ENCODE data around the gene PIGH.
"Not testable (repeated sequence)": the region's sequence is repeated elsewhere in the genome, so short reads cannot be mapped to it uniquely, and the experiment has no call there.

The PIGH gene

DNA sequence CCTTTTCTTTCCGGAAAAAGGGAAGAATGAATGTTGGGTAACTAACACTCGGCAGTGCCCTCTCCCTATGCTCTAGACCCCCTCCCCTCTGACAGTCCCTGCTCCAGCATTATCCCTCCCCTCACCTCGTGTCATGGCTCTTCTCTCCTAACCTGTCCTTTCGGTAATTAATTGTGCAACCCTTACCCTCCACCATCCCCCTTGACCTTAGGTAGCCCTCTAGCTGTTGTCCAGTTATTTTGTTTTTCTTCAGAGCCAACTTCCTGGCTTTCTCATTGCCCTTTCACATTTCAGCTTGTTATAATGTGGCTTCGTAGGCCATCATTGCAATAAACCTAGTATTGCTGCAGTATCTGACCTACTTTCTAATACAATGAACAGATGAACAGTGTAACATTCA is 30.9 kb upstream of the PIGH start:
- Mint-ChIP-seq H3K9me3 (no peaks in the 10 kb centered on the region), H3K27me3 (ENCODE audit: low read depth) (no peaks in the 10 kb centered on the region), H3K27ac (no peak overlapping the region), H3K4me3 (no peak overlapping the region), H3K4me1 (no peaks in the 10 kb centered on the region), H3K36me3 (ENCODE audit: low read depth) (no peaks in the 10 kb centered on the region)
- no peak for TF ChIP-seq CTCF (IDR thresholded peaks at IDR 0.05; ENCODE audit: unreplicated experiment in 3 of 3)

DNA sequence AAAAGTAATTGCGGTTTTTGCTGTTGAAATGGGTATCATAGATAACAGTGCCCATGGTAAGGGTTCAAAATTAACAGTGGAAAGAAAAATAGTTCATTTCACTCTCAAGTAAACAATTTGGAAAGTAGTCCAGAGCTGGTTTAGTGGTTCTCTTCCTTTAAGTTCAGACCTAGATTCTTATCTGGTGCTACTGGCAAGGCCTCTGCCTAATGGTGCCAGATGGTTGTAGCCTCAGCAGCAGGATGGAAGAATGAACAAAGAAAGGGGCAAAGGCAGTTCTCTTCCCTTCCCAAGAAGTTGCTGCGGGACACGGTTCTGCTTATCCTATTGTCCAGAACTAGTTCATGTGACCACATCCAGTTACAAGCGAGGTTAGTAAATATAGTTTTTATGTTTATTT is 30.1 kb upstream of the PIGH start:
- Mint-ChIP-seq H3K4me3 (no peak overlapping the region), H3K27me3 (ENCODE audit: low read depth) (no peaks in the 10 kb centered on the region), H3K4me1 (no peaks in the 10 kb centered on the region), H3K27ac (no peak overlapping the region), H3K9me3 (no peaks in the 10 kb centered on the region), H3K36me3 (ENCODE audit: low read depth) (no peaks in the 10 kb centered on the region)
- no peak for TF ChIP-seq CTCF (IDR thresholded peaks at IDR 0.05; ENCODE audit: unreplicated experiment in 3 of 3)

GRCh38 chr14:67627519-67627918 is 27.5 kb upstream of the PIGH start:
- Mint-ChIP-seq H3K36me3 (ENCODE audit: low read depth) (peaks cover 6% of the 10 kb centered on the region), H3K27me3 (ENCODE audit: low read depth) (no peaks in the 10 kb centered on the region), H3K4me1 (peaks cover 8% of the 10 kb centered on the region), H3K27ac (no peak overlapping the region), H3K9me3 (no peaks in the 10 kb centered on the region), H3K4me3 (no peak overlapping the region)
- no peak for TF ChIP-seq CTCF (IDR thresholded peaks at IDR 0.05; ENCODE audit: unreplicated experiment in 3 of 3)

GRCh38 chr14:67626131-67626530 is 26.1 kb upstream of the PIGH start:
- not testable (repeated sequence) for H3K27ac Mint-ChIP-seq; H3K27me3 Mint-ChIP-seq (ENCODE audit: low read depth); H3K4me3 Mint-ChIP-seq; H3K36me3 Mint-ChIP-seq (ENCODE audit: low read depth); H3K9me3 Mint-ChIP-seq
- peaks cover 11% of the 10 kb centered on the region for H3K4me1 Mint-ChIP-seq

GRCh38 chr14:67623114-67623513 is 23.0 kb upstream of the PIGH start:
- Mint-ChIP-seq H3K27ac (peak overlapping the region; percentile 52 to 92 (median 87)), H3K4me1 (peaks cover 33% of the 10 kb centered on the region), H3K27me3 (ENCODE audit: low read depth) (peaks cover 24% of the 10 kb centered on the region), H3K4me3 (peak overlapping the region; percentile 48 to 69 (median 58)), H3K36me3 (ENCODE audit: low read depth) (peaks cover 6% of the 10 kb centered on the region), H3K9me3 (no peaks in the 10 kb centered on the region)
- TF ChIP-seq CTCF (IDR thresholded peaks at IDR 0.05; ENCODE audit: unreplicated experiment in 3 of 3), result no peak

GRCh38 chr14:67622675-67623074 is 22.6 kb upstream of the PIGH start:
- peaks cover 6% of the 10 kb centered on the region for H3K36me3 Mint-ChIP-seq (ENCODE audit: low read depth)
- H3K4me3 Mint-ChIP-seq, result peak overlapping the region; percentile 48 to 69 (median 58)
- TF ChIP-seq CTCF (IDR thresholded peaks at IDR 0.05; ENCODE audit: unreplicated experiment in 3 of 3), result no peak
- H3K9me3 Mint-ChIP-seq, result no peaks in the 10 kb centered on the region
- H3K27ac Mint-ChIP-seq, result peak overlapping the region; percentile 52 to 92 (median 87)
- peaks cover 33% of the 10 kb centered on the region for H3K4me1 Mint-ChIP-seq
- peaks cover 24% of the 10 kb centered on the region for H3K27me3 Mint-ChIP-seq (ENCODE audit: low read depth)

Measured in nephron (organoid).